ENCODE data around the gene MS4A14.
A peak's percentile ranks its signal among the peaks of the same experiment; 100 is the strongest.
"Not testable (repeated sequence)": the region's sequence is repeated elsewhere in the genome, so short reads cannot be mapped to it uniquely, and the experiment has no call there.

The MS4A14 gene

DNA sequence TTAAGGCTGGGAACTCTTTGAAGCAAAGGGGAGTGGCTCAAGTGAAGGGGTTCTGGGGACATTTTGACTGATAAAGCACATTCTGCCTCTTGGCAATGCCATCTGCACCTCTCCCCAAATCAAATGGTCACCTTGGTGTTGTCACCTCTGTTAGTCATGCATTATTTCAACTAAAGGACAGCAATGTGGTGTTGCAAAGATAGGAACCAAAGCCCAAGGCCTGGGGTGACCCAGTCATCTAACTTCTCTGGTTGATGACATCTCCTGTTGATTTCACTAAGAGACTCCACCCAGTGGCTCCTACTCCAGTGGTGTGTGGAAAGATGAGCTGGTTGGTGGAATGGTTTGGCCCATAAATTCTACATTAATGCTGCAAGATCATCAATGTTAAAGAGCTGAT lies 51.6 kb downstream of the MS4A14 start:
- H3K4me2 ChIP-seq (ENCODE audit: low read depth, low read length, poor library complexity, severe bottlenecking), result peak overlapping the region; percentile 99
- no peaks in the 10 kb centered on the region for H3K79me2 ChIP-seq (ENCODE audit: insufficient read depth, low read length)
- H3K27me3 ChIP-seq (ENCODE audit: low read length), result no peaks in the 10 kb centered on the region
- no peaks in the 10 kb centered on the region for H4K20me1 ChIP-seq (ENCODE audit: low read depth, low read length)
- H3K9me3 ChIP-seq (ENCODE audit: insufficient read depth, low read length), result no peaks in the 10 kb centered on the region
- no peak overlapping the region for H2AFZ ChIP-seq (ENCODE audit: low read depth, low read length, severe bottlenecking)
- H3K9me2 ChIP-seq (replicated peaks; ENCODE audit: insufficient read depth, low read length), result no peaks in the 10 kb centered on the region
- no peak for TF ChIP-seq EZH2phosphoT487 (conservative IDR thresholded peaks at IDR 0.05; ENCODE audit: low read length)
- no peak for TF ChIP-seq CTCF (IDR thresholded peaks at IDR 0.05; ENCODE audit: insufficient read depth, low read length, poor library complexity, severe bottlenecking)
- H3K27ac ChIP-seq (ENCODE audit: low read depth, low read length), result peak overlapping the region; percentile 86; the same call in 1 of the 2 replicates
- no peak overlapping the region for H3K4me3 ChIP-seq (ENCODE audit: insufficient read depth, low read length, poor library complexity, severe bottlenecking)
- no peaks in the 10 kb centered on the region for H3K36me3 ChIP-seq (ENCODE audit: low read length)
- no peak overlapping the region for H3K9ac ChIP-seq (ENCODE audit: low read length)
- H3F3A ChIP-seq (ENCODE audit: insufficient read depth), result peaks cover 34% of the 10 kb centered on the region

- H4K20me1 ChIP-seq (ENCODE audit: low read depth, low read length); H3K9me3 ChIP-seq (ENCODE audit: insufficient read depth, low read length); H2AFZ ChIP-seq (ENCODE audit: low read depth, low read length, severe bottlenecking); H3K4me3 ChIP-seq (ENCODE audit: insufficient read depth, low read length, poor library complexity, severe bottlenecking); H3K9ac ChIP-seq (ENCODE audit: low read length); H3K36me3 ChIP-seq (ENCODE audit: low read length); H3K27me3 ChIP-seq (ENCODE audit: low read length); H3K27ac ChIP-seq (ENCODE audit: low read depth, low read length); H3K9me2 ChIP-seq (replicated peaks; ENCODE audit: insufficient read depth, low read length); H3K79me2 ChIP-seq (ENCODE audit: insufficient read depth, low read length); H3K4me2 ChIP-seq (ENCODE audit: low read depth, low read length, poor library complexity, severe bottlenecking): not testable (repeated sequence)
- peaks cover 47% of the 10 kb centered on the region for H3F3A ChIP-seq (ENCODE audit: insufficient read depth)
Observed at GRCh38 chr11:60451185-60451584, 54.9 kb downstream of the MS4A14 start.

DNA sequence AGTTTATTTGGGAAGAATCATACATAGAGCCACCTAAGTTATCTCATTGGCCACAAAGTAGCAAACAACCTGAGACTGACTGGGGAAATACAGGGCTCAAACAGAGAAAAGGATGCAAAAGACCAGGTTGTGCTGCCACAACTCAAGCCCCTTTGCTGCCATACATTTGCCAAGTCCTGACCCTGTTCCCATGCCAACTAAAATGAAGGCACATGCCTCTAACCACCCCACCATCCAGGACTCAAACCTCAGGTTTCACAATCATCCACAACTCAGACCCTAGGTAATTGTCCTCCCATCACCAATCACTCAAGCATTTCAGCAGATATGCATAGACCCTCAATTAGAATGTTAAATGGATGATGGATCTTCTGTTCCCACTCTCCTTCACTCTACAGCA lies 58.0 kb downstream of the MS4A14 start:
- H3K4me2 ChIP-seq (ENCODE audit: low read depth, low read length, poor library complexity, severe bottlenecking), result peak overlapping the region; percentile 75
- H2AFZ ChIP-seq (ENCODE audit: low read depth, low read length, severe bottlenecking), result no peak overlapping the region
- H3K9ac ChIP-seq (ENCODE audit: low read length), result peak overlapping the region; percentile 48
- H3K4me3 ChIP-seq (ENCODE audit: insufficient read depth, low read length, poor library complexity, severe bottlenecking), result peak overlapping the region; percentile 16
- peaks cover 13% of the 10 kb centered on the region for H4K20me1 ChIP-seq (ENCODE audit: low read depth, low read length)
- peaks cover 36% of the 10 kb centered on the region for H3K79me2 ChIP-seq (ENCODE audit: insufficient read depth, low read length)
- H3K27ac ChIP-seq (ENCODE audit: low read depth, low read length), result peak overlapping the region; percentile 99
- H3K27me3 ChIP-seq (ENCODE audit: low read length), result no peaks in the 10 kb centered on the region
- H3K9me2 ChIP-seq (replicated peaks; ENCODE audit: insufficient read depth, low read length), result no peaks in the 10 kb centered on the region
- peaks cover 58% of the 10 kb centered on the region for H3F3A ChIP-seq (ENCODE audit: insufficient read depth)
- no peak for TF ChIP-seq EZH2phosphoT487 (conservative IDR thresholded peaks at IDR 0.05; ENCODE audit: low read length)
- no peak for TF ChIP-seq CTCF (IDR thresholded peaks at IDR 0.05; ENCODE audit: insufficient read depth, low read length, poor library complexity, severe bottlenecking)
- H3K9me3 ChIP-seq (ENCODE audit: insufficient read depth, low read length), result no peaks in the 10 kb centered on the region
- H3K36me3 ChIP-seq (ENCODE audit: low read length), result peaks cover 33% of the 10 kb centered on the region

DNA sequence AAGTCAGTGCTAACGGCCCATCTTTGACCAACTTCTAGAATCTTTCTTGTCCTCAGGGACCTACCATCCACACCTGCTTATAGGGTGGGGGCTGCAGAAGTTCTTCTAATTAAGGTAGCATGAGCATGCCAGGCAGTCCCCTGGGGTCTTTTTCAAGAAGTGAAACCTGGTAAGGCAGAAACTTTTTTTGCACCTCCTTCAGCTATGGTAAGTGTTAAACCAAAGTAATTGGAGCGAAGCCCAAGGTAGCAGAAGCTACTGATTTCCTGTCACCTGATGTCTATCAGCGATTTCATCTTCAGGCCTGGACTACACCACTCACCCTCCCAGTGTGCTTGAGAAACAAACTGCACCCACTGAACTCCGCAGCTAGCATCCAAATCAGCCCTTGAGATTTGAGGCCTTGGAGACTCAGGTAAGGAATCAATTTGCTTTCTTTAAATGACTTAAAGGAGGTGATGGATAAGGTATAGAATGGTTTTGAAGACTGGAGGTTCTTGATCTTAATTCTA lies 59.3 kb downstream of the MS4A14 start, which contains the start of gene MS4A1:
Gene MS4A1, plus strand, starts transcription at position 317 of the 512 bp plus-strand sequence. CDS start 6,528 bp downstream, outside the sequence.
- Histone ChIP-seq H3K79me2 (ENCODE audit: insufficient read depth, low read length) (peaks cover 50% of the 10 kb centered on the region), H2AFZ (ENCODE audit: low read depth, low read length, severe bottlenecking) (no peak within 1 kb of the TSS), H3K9me2 (replicated peaks; ENCODE audit: insufficient read depth, low read length) (no peaks in the 10 kb centered on the region), H3F3A (ENCODE audit: insufficient read depth) (peaks cover 69% of the 10 kb centered on the region), H3K9ac (ENCODE audit: low read length) (peak within 1 kb of the TSS; percentile 96), H3K27ac (ENCODE audit: low read depth, low read length) (peak within 1 kb of the TSS; percentile 99), H4K20me1 (ENCODE audit: low read depth, low read length) (peaks cover 19% of the 10 kb centered on the region), H3K27me3 (ENCODE audit: low read length) (no peaks in the 10 kb centered on the region), H3K4me3 (ENCODE audit: insufficient read depth, low read length, poor library complexity, severe bottlenecking) (peak within 1 kb of the TSS; percentile 83), H3K36me3 (ENCODE audit: low read length) (peaks cover 40% of the 10 kb centered on the region), H3K4me2 (ENCODE audit: low read depth, low read length, poor library complexity, severe bottlenecking) (peak within 1 kb of the TSS; percentile 83), H3K9me3 (ENCODE audit: insufficient read depth, low read length) (no peaks in the 10 kb centered on the region)
- TF ChIP-seq EZH2phosphoT487 (conservative IDR thresholded peaks at IDR 0.05; ENCODE audit: low read length) (no peak), CTCF (IDR thresholded peaks at IDR 0.05; ENCODE audit: insufficient read depth, low read length, poor library complexity, severe bottlenecking) (no peak)
